Measurements from ENCODE around the gene CLIC5.
A peak's percentile ranks its signal among the peaks of the same experiment; 100 is the strongest.
"Not testable (repeated sequence)": the region's sequence is repeated elsewhere in the genome, so short reads cannot be mapped to it uniquely, and the experiment has no call there.

Gene CLIC5

DNA sequence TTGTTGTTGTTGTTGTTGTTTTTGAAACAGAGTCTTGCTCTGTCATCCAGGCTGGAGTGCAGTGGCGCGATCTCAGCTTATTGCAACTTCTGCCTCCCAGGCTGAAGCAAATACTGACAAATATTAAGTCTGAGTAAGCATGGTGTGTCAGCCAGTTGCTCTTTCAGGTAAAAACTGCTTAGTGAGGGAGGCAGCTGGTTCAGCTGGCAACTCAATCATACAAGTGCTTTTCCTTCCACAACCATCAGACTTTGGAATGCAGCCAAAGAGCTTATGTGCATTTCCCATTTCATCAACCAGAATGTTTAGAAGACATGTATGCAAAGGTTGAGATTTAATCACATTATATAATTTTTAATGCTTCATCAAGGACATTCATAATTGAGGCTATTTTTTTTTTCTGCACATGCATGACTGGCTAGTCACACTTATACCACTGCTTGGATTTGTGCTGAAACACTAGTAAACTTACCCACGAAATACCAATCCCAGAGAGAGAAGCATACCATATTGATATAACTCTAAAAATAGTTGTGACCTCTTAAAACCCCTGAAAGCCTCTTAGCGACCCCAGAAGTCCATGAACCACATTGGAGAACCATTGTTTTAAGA lies 56.0 kb downstream of the CLIC5 start:
- DNase-seq: no peak

DNA sequence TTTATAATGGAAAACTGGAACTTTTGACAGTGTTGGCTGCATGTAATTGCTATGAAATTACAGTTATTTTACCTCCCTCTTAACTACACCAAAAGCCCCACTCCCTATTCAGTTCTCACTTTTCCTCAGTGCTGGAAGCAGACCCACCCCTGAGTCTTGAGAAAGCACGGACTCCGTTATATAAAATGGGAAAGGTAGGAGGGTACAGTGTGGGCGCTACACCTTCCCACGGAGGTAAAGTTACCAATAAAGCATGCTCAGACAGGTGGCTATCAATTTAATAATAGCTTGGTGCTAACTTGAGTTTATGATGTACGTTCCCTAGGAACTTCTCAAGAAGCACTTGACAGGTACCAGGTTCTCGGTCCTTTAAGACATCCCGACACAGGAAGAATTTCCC lies 59.0 kb downstream of the CLIC5 start:
- DNase-seq: no peak

DNA sequence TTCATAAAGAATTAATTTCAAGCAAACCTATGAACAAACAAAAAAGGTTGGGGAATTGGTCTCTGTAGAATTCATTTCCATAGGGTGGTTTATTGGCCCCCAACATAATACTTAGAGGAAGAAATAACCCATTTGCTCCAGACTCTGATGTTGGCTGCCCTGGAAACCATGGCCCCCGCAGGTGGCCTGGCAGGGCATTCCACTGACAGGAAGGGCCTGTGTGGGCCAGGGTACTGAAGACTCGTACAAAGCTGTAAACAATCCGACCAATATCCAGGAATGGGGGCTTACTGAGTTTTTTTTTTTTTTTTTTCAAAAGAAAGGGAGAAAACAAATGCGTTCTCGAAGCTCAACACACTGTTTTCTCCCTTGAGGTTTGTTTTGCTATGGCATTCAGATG lies 59.5 kb downstream of the CLIC5 start:
- no peak for DNase-seq

DNA sequence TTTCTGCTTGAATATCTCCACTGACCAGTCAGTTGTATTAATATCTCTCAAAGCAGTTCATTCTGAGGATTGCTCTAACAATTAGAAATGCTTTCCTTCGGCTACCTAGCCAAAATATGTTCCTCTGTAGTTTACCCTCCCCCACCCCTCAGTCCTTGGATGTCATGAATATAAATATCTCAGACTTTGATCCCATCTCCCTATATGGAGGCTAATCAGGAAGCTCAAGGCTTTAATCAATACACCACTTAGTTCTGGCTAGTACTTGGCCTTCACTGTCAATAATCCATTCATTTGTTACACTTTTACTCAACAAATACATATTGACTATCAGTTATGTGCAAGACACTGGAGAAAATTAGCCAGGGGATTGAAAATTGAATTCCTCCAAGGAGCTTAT lies 60.1 kb downstream of the CLIC5 start:
- no peak for DNase-seq

DNA sequence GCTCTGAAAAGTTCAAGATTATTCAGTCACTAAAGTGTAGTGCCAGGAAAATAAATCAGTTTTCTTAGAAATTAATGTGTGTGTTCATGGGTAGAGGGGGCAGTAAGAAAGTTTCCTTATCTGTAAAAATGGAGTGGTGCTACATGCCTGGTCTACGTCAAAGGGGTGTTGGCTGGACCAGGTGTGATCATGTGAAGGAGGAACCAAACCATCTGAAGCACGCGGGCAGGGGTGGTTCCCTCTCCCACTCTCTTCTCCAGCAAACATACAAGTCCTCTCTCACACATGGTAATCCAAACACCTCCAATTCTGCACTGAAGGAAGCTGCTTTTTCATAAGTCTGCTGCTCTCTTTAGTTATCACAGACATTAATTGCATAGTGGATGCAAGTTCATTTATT lies 63.1 kb downstream of the CLIC5 start:
- DNase-seq: no peak

DNA sequence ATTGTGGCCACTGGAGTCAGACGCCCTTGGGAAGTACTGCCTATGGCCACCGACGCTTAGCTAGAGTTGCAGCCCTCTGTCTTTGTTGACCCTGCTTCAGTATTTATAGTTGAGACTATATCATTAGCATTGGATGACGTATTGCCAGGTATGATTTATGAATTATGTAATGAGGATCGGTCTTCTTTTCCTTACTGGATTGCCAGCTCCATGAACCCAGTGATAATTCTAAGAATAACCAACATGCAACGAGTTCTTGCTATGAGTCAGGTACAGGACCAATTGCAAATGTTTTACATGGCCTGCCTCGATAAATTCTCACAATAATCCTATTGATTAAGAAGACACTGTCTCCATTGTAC lies 63.5 kb downstream of the CLIC5 start:
- no peak for DNase-seq

DNA sequence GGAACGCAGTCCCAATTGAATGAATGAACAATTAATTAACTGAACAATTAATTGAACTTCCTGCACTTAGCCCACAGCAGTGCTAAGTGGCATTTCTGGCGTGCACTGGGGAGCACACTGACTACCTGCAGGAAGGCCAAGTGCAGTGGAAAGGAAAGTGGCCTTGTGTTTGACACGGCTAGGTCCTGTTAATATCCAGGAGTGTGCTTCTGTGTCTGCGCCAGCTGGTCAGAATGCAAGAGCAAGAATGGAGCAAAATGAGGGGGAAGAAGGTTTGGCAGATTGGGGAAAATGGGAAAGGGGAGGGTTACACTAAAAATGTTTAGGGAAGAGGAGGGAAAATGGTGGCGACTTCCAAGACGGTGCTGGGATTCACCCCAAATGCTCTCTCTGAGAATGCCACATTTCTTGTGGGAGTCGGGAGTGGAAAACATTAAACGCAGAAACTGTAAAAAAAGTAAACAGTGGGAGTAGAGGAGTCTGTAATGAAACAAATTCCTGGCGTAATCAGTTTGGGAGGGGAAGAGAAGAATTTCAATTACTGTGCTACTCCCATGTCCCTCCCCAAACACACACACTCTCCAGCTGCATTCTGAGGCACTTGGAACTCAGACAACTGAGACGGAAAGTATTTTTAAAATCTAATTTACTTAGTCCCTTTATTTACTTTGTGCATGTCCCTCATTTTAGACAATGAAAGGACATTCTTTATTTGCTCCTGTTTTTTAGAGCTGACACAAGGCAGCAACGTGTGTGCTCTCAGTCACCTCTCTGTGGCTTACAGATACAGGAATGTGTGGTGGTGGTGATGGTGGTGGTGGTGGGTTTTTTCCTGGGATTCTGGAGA lies 64.1 kb downstream of the CLIC5 start:
- no peak for DNase-seq

DNA sequence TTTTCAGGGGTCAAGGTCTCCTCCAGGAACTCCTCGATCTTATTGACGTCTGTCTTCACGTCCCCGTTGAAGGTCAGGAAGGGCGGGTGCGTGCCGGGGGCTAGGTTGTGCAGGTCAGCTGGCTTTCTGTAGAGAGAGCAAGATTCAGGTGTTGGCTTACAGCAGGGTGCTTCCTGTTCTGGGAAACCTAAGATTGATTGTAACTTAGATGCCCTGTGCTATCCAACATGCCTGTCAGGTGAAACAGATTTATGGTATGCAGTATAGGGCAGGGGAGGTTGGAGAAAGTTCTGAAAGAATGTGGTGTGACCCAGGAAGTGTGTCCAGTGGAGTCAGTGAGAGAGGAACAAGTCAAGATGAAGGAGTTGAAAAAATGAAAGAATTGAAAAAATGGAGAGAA lies 66.4 kb downstream of the CLIC5 start:
- DNase-seq: no peak

DNA sequence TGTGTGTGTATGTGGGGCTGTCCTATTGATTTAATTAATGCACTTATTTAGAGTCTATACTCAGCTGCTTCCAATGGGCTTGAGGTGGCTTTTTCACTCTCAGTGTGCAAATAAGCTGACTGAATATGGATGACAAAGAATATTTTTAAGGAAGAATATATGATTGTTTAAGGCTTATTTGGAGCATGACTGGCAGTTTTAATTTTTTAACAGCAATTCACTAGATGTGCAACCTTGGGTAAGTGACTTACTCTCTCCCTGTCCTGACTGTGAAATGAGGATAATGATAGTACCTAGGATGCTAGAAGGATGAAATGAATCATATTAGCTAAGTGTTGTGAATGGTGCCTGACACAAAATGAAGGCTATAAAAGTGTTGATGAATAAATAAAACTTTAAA lies 67.9 kb downstream of the CLIC5 start:
- DNase-seq: no peak

DNA sequence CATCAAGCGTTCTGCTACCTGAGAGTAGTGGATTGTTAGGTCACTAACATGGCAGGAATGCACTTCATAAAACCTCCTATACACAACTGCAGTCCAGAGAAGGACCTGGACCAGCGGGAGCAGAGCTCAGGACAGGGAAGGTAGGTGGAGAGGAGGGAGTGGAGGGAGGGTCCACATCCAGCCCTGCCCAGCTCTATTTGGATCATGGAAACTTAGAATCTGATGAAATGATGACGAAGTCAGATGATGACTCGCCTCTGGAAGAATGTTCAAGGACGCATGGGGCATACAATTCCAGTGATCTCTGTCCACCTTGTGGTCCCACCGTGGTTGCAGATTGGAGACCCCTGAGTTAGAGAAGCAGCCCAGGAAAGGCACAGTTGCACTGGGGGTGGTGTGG lies 68.8 kb downstream of the CLIC5 start:
- no peak for DNase-seq

DNA sequence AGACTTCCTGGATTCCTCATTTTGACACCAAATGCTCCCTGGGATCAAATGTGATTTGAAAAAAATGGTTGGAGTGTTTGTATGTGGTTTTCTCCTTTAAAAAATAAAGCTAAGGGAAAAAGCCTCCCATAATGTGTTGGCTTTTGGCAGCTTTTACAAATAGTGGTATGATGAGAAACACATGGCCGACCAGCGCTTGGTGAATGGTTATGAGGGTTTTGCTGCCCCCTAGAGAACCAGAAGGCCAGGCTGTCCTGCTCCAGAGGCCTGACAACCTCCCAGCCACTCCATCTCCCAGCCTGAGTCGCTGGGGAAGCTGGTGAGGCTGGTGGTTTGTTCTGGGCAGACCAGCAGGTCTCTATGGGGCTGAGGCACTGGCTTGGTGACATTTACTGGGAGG lies 69.3 kb downstream of the CLIC5 start:
- no peak for DNase-seq

DNA sequence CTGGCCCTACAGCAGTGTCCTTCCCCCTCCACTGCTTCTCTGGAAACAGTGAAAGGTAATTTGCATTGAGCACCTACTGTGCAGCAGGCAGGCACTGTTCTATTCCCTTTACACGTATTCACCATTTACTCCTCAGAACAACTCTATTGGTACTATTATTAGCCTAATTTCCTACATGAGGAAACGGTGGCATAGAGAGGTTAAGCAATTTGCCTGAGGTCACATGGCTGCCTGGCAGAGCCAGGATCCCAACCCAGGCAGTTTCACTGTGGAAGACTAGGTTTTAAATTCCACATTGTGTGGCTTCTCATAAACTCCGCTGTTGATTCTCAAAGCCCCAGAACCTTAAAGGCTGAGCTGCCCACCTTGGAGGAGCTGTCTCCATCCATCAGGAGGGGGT lies 72.7 kb downstream of the CLIC5 start:
- DNase-seq: no peak

DNA sequence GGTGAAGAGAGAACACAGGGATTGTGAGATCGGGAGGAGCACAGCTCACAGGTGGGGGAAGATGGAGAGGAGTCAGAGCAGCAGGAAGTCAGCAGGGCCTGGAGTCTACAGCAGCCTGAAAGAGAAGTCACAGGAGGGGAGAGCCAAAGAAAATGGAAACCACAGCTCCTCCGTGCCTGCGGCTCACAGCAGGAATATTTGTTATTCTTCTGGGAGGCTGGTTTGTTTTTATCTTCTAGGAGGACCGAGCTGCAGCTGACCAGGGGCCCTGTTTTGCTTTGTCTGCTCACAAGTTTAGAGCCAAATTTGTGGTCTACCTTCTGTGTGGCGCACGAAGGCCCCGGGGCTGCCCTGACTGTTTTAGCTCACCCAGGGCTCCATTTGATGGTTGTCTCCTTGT lies 81.8 kb downstream of the CLIC5 start:
- DNase-seq: no peak

DNA sequence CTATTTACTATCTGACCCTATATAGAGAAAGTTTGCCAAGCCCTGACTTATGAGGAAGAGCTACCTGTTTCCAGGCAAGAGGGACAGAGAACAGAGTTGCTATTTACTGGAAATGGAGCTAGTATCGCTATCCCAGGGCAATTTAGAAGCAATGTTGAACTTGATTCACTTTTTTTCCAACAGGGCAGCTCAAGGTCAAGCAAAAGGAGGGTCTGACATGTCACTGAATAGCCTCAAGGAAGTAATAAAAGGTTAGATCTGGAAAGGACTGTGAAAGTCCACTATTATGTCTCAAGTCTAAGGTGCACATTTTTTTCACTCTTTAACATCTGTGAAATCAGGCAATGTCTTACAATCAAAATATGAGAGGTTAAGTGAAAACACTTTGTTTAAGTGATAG lies 84.4 kb downstream of the CLIC5 start:
- DNase-seq: no peak

DNA sequence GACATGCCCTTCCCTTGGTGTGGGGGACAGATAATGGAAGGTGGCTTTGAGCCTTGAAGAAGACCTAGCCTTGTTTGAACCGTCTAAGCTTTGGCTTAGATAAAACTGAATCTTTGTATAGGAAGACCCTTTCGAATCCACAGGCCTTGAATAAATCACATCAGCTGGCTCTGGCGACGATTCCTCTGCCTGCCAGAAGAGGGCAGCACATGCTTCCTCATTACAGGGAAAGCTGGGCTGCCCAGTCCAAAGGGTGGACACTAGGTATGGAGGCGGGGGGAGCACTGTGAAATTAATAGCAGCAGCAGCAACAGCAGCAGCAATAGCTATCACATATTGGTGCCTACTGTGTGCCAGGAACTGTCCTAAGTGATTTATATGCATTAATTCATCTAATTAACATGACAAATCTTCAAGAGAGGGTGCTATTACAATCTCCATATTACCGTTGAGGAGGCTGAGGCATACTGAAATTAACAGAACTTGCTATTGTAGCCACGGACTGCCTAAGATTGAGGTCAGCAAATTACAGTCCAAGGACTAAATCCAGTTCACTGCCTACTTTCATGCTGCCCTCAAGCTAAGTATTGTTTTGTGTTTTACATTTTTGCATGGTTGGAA lies 85.1 kb downstream of the CLIC5 start:
- DNase-seq: peak; percentile 53

DNA sequence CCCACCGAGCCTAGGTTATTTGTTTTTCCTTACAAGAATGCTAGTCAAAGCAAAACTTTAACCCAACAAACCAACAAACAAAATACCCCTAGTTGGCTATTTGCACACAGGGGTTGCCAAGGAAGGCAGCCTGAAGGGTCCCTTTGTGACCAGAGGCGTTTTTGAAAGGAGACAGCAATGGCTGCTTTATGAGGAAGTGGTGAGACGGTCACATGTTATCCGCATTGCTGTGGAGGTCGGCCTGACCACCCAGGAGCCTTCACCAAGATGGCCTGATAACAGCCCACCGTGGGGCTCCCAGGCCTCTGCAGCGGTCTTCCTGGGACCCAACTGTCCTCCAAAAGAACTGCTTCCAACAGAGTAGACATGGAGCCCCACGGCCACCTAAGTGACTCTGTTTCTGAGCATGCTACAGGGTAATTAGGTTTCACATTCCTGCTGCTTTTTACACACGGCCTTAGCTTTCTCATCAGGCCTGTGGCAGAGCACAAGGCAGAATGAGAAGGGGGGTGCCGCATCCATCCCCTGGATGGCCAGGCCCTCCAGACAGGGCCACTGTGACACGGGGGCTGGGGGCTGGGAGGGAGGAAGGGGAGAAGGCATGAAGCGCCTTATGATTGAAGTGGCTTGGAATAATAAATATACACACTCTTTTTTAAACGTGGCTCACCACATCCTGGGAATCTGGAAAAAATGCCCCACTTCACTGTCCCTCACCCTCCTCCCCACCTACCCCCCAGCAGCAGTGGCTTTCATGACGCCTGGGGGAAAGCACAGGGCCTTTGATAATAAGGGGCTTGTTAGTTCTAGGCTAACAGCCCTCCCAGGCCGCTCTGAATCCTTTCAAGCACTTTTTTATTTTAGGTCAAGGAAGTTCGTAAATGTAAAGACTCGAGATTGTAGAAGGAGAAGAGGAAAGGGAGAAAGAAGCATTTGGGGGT lies 86.0 kb downstream of the CLIC5 start:
- no peak for DNase-seq

DNA sequence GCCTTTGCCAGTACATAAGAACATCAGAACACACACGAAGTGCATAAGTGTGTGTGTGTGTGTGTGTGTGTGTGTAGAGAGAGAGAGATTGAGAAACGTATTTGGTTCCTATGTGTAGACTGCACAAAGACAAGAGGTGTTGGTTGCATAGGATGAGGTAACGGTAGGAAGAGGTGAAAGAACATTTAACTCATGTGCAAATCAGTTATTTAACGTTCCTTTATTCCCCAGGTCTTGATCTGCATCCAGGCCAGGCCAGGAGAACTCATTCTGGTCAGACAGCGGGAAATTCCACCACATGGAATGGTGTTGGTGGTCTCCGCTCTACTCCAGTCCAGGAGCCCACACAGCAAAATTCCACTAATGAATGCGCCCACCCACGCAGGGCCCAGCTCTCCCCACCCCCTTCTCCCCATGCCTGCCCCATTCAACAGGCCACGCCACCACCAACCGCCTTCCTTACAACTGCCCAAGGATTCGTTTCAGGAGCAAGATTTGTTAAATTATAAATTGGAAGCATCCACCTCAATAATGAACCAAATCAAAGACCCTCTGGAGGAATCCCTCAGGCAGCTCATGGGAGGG lies 86.8 kb downstream of the CLIC5 start:
- DNase-seq: no peak

DNA sequence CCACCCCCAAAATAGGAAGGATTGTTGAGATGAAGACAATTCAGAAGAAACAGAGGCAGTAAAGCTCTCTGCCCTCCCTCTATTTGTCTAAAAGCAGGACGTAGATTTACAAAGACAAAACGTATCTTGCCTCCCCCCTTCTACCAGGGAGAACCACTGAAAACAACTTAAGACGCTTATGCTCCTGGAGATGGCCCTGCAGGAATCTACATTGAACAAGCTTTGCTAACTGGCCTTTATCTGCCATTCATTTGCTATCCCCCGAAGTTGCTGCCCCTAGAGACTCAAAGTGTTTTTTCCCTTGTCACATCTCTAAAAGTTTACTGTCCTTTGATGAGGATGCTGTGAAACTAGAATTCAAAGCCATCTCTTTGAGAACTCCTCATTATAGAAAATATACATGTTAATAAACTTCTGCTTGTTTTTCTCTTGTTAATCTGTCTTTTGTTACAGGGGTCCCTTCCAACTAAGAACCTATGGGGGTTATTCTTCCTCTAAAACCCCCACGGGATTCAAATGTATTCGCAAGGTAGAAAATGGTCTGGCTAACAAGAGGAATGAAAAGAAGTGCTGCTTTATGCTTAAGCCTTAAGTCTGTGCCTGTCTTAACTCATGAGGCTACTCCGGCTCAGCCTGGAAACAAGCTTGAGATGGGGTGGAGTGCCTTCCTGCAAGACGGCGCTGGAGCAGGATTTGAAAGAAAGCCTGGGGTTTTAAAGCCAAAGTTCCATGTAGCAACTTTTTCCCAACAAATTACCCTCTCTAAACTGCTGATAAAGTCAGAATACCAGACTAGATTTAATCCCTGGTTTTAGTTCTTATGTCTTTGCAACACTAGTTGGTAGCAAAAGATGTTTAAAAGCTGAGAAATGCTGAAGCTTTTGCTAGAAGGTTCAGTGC lies 88.0 kb downstream of the CLIC5 start:
- DNase-seq: no peak

DNA sequence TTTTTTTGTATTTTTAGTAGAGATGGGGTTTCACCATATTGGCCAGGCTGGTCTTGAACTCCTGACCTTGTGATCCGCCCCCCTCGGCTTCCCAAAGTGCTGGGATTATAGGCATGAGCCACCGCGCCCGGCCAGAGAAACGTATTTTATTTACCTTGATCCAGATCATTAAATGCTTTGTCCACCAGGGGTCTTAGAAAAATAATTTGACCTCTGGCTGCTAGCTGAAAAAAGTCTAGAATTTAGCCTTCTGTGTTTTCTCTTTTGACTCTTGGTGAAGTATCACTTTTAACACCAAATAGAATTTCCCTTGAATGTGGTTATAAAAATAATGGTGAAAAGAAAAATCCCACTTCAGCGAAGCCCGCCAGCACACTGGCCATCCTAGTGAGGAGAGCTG lies 89.2 kb downstream of the CLIC5 start:
- not testable (repeated sequence) for DNase-seq

DNA sequence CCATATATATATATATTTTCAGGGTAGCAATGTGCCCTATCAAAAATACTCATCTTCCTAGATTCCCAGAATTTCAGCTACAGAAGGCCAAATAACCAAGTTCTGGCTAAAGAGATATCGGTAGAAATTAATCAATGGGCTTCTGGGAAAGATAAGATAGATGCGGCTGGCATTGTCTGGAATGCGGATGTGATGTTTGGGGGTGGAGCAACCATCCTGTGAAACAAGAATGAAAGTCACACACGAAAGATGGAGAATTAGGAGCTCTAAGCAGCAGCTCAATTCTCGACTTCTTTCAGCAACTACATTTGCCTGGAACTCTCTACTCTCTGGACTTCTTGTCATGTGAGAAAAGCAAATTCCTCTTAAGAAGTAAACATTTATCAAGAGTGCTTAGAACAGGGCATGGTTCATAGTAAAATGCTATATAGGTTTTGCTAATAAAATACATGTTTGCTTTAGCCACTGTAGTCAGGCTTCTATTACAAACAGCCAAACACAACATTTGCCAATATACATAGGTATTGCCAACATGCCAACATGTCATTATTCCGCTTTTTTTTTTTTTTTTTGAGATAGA lies 90.8 kb downstream of the CLIC5 start:
- no peak for DNase-seq

DNA sequence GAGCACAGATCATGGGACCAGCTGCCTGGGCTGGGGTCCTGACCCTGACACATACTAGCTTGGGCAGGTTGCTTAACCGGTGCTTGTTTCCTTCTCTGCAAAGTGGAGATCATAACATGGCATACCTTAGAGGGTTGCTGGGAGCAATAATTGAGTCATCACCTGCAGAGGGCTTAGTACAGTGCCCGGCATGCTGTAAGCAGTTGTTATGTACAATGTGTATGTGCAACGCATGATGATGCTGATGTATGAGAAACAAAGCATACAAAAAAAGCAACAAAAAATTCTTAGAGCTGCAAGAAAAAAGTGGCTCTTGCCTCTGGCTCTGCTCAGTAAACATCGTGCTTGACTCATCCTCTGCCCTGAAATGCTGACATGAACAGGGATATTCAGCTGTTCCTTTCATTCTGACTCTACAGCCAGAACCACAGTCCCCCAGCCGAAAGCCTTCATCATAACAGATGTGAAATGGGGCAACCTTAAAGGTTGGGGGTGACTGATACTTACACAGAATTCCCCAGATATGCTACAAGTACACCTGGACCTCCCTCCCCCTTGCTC lies 91.7 kb downstream of the CLIC5 start:
- no peak for DNase-seq

Measured in hematopoietic multipotent progenitor cell treated with erythropoietin and hydrocortisone succinate and interleukin-3 and kit ligand, for 8 days (in vitro differentiated cells).